K562 (cell line): Measurements from ENCODE around the gene PNPLA7. TPM values are rescaled to one million over a fixed set of nuclear protein-coding genes. Genes with fewer than 3 reads are reported as not detected.

ENCODE experiments used
- ATAC-seq: fragments of 200-7000 bp; cut with Tn5 transposase; 3 replicates; pipeline ENCODE4 v1.9.1; 2020; ENCODE audit warnings: moderate library complexity
- BruUV-seq: library from RNA; stranded (reverse); fragments of 400-500 nt; replicated peaks from 2 replicates; lab custom pipeline; 2021; lab: Mats Ljungman, UMichigan
- CTCF ChIA-PET: fragments of 300-600 bp; formaldehyde crosslinking; extraction: SDS; loops from one replicate; lab custom pipeline; 2021; ENCODE audit warnings: low intra/inter-chr PET ratio; lab: Yijun Ruan, JAX
- POLR2A ChIA-PET: fragments of 300-600, 350-650 bp; sonication (Branson Sonifier 250); formaldehyde crosslinking; extraction: SDS; loops from one replicate; lab custom pipeline; 2021; ENCODE audit warnings: antibody characterized with exemption, inconsistent platforms; lab: Yijun Ruan, JAX
- DNase-seq, 4 experiments: peaks; one replicate each; pipeline versions ENCODE4 v3.0.0 to v3.0.0-alpha.2; 2011 to 2018; ENCODE audit warnings: low spot score in 3 of 4, mixed read lengths in 3 of 4; ENCODE audit errors: extremely low read depth in 1 of 4
- FAIRE-seq: peaks from 2 replicates; lab custom pipeline; 2011; peaks lifted over from hg19 to GRCh38; lab: Jason Lieb, UNC
- H2AFZ ChIP-seq: 2 replicates; pipeline ENCODE4 v1.6.0; 2011; ENCODE audit warnings: low read depth, low read length, control low read depth, inconsistent platforms
- H3K27ac ChIP-seq: fragments of 200-600 bp; 3 replicates; pipeline ENCODE4 v1.8.0; 2011; ENCODE audit warnings: low read depth, mild to moderate bottlenecking, control low read depth, inconsistent platforms, low read length, moderate library complexity, mixed read lengths; ENCODE audit errors: extremely low read depth
- H3K27me3 ChIP-seq, 2 experiments: fragments of 300-600 bp in 1 of 2; 2 replicates in 1 of 2; 3 replicates in 1 of 2; pipeline versions ENCODE4 v1.6.0 to v1.8.0; 2011; ENCODE audit warnings: inconsistent platforms in 2 of 2, low read length in 2 of 2, mild to moderate bottlenecking in 1 of 2, mixed read lengths in 1 of 2, moderate library complexity in 1 of 2; ENCODE audit not compliant: control insufficient read depth in 2 of 2, insufficient read depth in 2 of 2
- H3K36me3 ChIP-seq: fragments of 300-600 bp; 3 replicates; pipeline ENCODE4 v1.8.0; 2011; ENCODE audit warnings: mild to moderate bottlenecking, low read length, inconsistent platforms; ENCODE audit not compliant: control insufficient read depth, insufficient read depth
- H3K4me1 ChIP-seq, 2 experiments: fragments of 200-600 bp in 1 of 2; replicated peaks in 1 of 2; 2 replicates in 1 of 2; 3 replicates in 1 of 2; pipeline versions ENCODE4 v1.5.1 to v1.8.0; 2011; ENCODE audit warnings: inconsistent platforms in 2 of 2, low read length in 2 of 2, mild to moderate bottlenecking in 1 of 2, mixed read lengths in 1 of 2, moderate library complexity in 1 of 2; ENCODE audit not compliant: control insufficient read depth in 2 of 2, insufficient read depth in 2 of 2
- H3K4me2 ChIP-seq: 2 replicates; pipeline ENCODE4 v1.6.1; 2011; ENCODE audit warnings: low read length, control low read depth, inconsistent platforms, mixed read lengths; ENCODE audit not compliant: insufficient read depth
- H3K4me3 ChIP-seq: fragments of 200-600 bp; sonication (generic), shearing (Covaris generic); 2 replicates; pipeline ENCODE4 v1.5.1; 2016; ENCODE audit warnings: control low read depth, inconsistent platforms
- H3K79me2 ChIP-seq: fragments of 200-600 bp; 3 replicates; pipeline ENCODE4 v1.8.0; 2011; ENCODE audit warnings: low read length, inconsistent platforms; ENCODE audit not compliant: control insufficient read depth, insufficient read depth
- H3K9ac ChIP-seq, 2 experiments: 2 replicates each; pipeline versions ENCODE4 v1.6.0 to v1.6.1; 2011; ENCODE audit warnings: low read depth in 2 of 2, low read length in 2 of 2, control low read depth in 1 of 2, inconsistent platforms in 1 of 2, mild to moderate bottlenecking in 1 of 2, mixed read lengths in 1 of 2; ENCODE audit not compliant: insufficient read depth in 1 of 2
- H3K9me1 ChIP-seq: one replicate; pipeline ENCODE4 v1.6.0; 2011; ENCODE audit warnings: inconsistent platforms, mild to moderate bottlenecking, low read length, moderate library complexity; ENCODE audit not compliant: control insufficient read depth, insufficient read depth
- H3K9me3 ChIP-seq: replicated peaks from 2 replicates; pipeline ENCODE4 v1.5.1; 2011; ENCODE audit warnings: low read depth, low read length, inconsistent platforms; ENCODE audit not compliant: control insufficient read depth, insufficient read depth
- H4K20me1 ChIP-seq: replicated peaks from 2 replicates; pipeline ENCODE4 v1.6.1; 2011; ENCODE audit warnings: low read length, inconsistent platforms, mixed read lengths; ENCODE audit not compliant: control insufficient read depth, insufficient read depth
- FOXK2 ChIP-seq, 2 experiments: fragments of 450-650 bp; IDR thresholded peaks in 1 of 2; conservative IDR thresholded peaks in 1 of 2; 2 replicates each; pipeline ENCODE4 v1.6.1; 2016; ENCODE audit warnings: low read depth in 2 of 2, mild to moderate bottlenecking in 1 of 2
- FOXM1 ChIP-seq, 2 experiments: fragments of 450-650 bp in 1 of 2; sonication (generic) in 1 of 2; formaldehyde crosslinking in 1 of 2; IDR thresholded peaks; 2 replicates each; pipeline versions ENCODE4 v1.6.1 to v1.9.0; 2017 to 2022; ENCODE audit warnings: low read depth in 2 of 2, mild to moderate bottlenecking in 2 of 2, missing genetic modification reagents in 1 of 2, moderate library complexity in 1 of 2
- HSF4 ChIP-seq: fragments of 250-450 bp; sonication (Bioruptor Pico); IDR thresholded peaks from 2 replicates; pipeline ENCODE4 v2.1.2; 2022; ENCODE audit warnings: mild to moderate bottlenecking, moderate library complexity, borderline replicate concordance
- MCM3 ChIP-seq: fragments of 450-650 bp; IDR thresholded peaks from 2 replicates; pipeline ENCODE4 v1.6.1; 2016
- SUPT5H ChIP-seq: fragments of 450-650 bp; IDR thresholded peaks from 2 replicates; pipeline ENCODE4 v1.6.1; 2016
- TEAD2 ChIP-seq: fragments of 450-650 bp; IDR thresholded peaks from 2 replicates; pipeline ENCODE4 v1.6.1; 2016; ENCODE audit warnings: missing genetic modification characterization, control low read depth, missing compliant biosample characterization
- ZFX ChIP-seq: sonication (generic); formaldehyde crosslinking; IDR thresholded peaks from 2 replicates; pipeline ENCODE4 v1.8.0; 2022; ENCODE audit warnings: mild to moderate bottlenecking, missing genetic modification reagents, moderate library complexity
- ZNF253 ChIP-seq: fragments of 250-450 bp; sonication (Bioruptor Pico); conservative IDR thresholded peaks from 2 replicates; pipeline ENCODE4 v1.6.1; 2021; ENCODE audit warnings: mild to moderate bottlenecking
- WGBS: fragments of 100-300 bp; shearing (Covaris generic); methylation state at CpG from one replicate; pipeline ENCODE4 v1.1.6; 2016; ENCODE audit warnings: low coverage, mixed read lengths; ENCODE audit not compliant: insufficient coverage; ENCODE audit errors: missing lambda C conversion rate; 5-methylcytosine and 5-hydroxymethylcytosine counted together
- in situ Hi-C: fragments of 300-500 bp; cut with MboI; formaldehyde crosslinking; loops from 4 replicates; pipeline ENCODE4 v1.15.0; 2018; ENCODE audit warnings: inconsistent platforms, mixed read lengths
- intact Hi-C: fragments of 100-400 bp; cut with micrococcal nuclease; formaldehyde crosslinking; loops from 2 replicates; pipeline ENCODE4 v1.14.2; 2022
- polyA plus RNA-seq, 8 experiments: library from polyadenylated mRNA; depleted of rRNA in 4 of 8; stranded (reverse) in 5 of 8; unstranded in 3 of 8; fragments of >200 nt; fragmentation: Nextera tagmentation in 2 of 8; fragmentation: Illumina TruSeq in 1 of 8; extraction: Ambion mirVana in 2 of 8; extraction: Trizol in 1 of 8; gene quantifications; 2 replicates each; pipeline versions ENCODE4 v1.2.1 to v1.2.3, GENCODE V29; 2011 to 2014; ENCODE audit warnings: inconsistent platforms in 1 of 8, missing spikeins in 1 of 8
- total RNA-seq, 7 experiments: library from RNA; depleted of rRNA in 6 of 7; stranded (reverse); fragments of >200 nt in 6 of 7; fragmentation: Illumina TruSeq in 2 of 7; extraction: Trizol in 2 of 7; gene quantifications; 2 replicates each; pipeline versions ENCODE4 v1.2.1 to v1.2.3, GENCODE V29; 2011 to 2021; ENCODE audit warnings: low replicate concordance in 1 of 7
- TF ChIP-seq, protein P1 (sequence below): fragments of 450-650 bp; IDR thresholded peaks from 2 replicates; pipeline ENCODE4 v1.6.1; 2017; ENCODE audit warnings: antibody characterized with exemption
- TF ChIP-seq, protein P2 (sequence below): sonication (generic); formaldehyde crosslinking; IDR thresholded peaks from 2 replicates; pipeline ENCODE4 v1.8.0; 2022; ENCODE audit warnings: mild to moderate bottlenecking, missing genetic modification reagents

The PNPLA7 gene
- total and polyA plus RNA-seq, 9 of the 15 experiments (the other 6 are each of a cell fraction or from before 2014, with no cell fraction given): 0.01 to 0.85 (median 0.19) TPM; not detected in 1

DNA sequence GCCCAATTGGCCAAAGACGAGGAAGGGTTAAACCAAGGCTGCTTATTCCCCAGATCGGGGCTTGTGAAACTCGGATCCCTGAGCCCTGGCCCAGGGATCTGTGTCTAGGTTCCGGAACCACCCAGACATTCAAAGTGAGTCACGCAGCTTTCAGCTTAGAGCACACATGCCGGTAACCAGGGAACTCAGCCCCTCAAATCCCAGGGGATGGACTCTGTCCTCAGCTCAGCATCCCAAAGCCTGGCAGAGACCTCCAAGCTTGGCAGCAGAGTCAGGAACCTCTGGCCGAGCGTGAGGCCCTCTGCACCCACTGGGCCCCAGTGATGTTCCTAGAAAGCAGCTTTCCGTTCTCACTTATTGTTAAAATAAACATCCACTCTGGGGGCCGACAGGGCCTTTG lies 5.1 kb downstream of the PNPLA7 start (continued):
- TF ChIP-seq HSF4 (CRISPR knock-in tag): no peak

DNA sequence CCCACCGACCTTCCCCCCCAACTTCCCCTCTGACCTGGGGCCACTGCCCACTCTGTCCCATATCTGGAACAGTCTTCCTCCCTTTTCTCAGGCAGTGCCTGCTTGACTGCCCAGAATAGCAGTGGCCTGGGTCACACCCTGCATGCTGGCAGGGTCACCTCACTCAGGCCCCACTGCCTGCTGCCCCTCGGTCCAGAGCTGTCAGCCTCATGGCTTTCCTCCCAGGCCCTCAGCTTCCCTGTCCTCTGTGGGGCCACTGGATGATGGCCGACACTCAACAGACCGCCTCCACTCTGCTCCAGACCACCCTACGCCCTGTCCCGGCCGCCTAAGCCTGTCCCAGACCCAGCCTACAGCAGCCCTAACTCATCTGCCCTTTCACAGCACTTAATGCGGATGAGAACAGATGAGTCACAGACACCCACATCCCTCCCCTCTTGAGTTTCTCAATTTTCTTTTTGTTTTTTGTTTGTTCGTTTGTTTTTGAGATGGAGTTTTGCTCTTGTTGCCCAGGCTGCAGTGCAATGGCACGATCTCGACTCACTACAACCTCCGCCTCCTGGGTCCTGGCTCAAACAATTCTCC lies 5.9 kb downstream of the PNPLA7 start:
- Histone ChIP-seq H3K27me3 (peaks cover 0 to 5% of the 10 kb centered on the region in 2 experiments; a peak in 1 of 5 replicates), H3K9ac (peak overlapping the region in 1 of 2 experiments; percentile 79; a peak in 1 of 4 replicates), H3K79me2 (no peaks in the 10 kb centered on the region), H2AFZ (no peak overlapping the region), H3K4me2 (no peak overlapping the region), H3K27ac (no peak overlapping the region), H3K4me3 (no peak overlapping the region), H3K9me1 (no peaks in the 10 kb centered on the region), H4K20me1 (no peaks in the 10 kb centered on the region), H3K9me3 (peaks cover 2% of the 10 kb centered on the region; the same call in 1 of the 2 replicates), H3K4me1 (peaks cover 0 to 39% of the 10 kb centered on the region in 2 experiments; a peak in 2 of 5 replicates), H3K36me3 (no peaks in the 10 kb centered on the region)
- WGBS: 52% methylated on average over 9 of the region's 12 CpGs
- POLR2A ChIA-PET: interaction anchor here (0.6 to 0.7 kb wide), 2 partner anchors 35 to 38 kb away, joined by 3 to 4 read pairs; no protein-coding TSS in a partner anchor
- in situ Hi-C loops: no loop called here
- FAIRE-seq (peak; percentile 23), ATAC-seq (peak; percentile 17; the same call in 1 of the 3 replicates), DNase-seq (no peak)
- TF ChIP-seq, protein P1, sequence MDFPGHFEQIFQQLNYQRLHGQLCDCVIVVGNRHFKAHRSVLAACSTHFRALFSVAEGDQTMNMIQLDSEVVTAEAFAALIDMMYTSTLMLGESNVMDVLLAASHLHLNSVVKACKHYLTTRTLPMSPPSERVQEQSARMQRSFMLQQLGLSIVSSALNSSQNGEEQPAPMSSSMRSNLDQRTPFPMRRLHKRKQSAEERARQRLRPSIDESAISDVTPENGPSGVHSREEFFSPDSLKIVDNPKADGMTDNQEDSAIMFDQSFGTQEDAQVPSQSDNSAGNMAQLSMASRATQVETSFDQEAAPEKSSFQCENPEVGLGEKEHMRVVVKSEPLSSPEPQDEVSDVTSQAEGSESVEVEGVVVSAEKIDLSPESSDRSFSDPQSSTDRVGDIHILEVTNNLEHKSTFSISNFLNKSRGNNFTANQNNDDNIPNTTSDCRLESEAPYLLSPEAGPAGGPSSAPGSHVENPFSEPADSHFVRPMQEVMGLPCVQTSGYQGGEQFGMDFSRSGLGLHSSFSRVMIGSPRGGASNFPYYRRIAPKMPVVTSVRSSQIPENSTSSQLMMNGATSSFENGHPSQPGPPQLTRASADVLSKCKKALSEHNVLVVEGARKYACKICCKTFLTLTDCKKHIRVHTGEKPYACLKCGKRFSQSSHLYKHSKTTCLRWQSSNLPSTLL: no peak
- TF ChIP-seq ZNF253 (CRISPR knock-in tag): no peak
- TF ChIP-seq MCM3: no peak
- TF ChIP-seq TEAD2 (tag): no peak
- TF ChIP-seq FOXM1 (IDR thresholded peaks at IDR 0.05; ENCODE audit: low read depth): no peak
- TF ChIP-seq FOXM1 (CRISPR knock-in tag; IDR thresholded peaks at IDR 0.05; ENCODE audit: low read depth): no peak
- TF ChIP-seq, protein P2, sequence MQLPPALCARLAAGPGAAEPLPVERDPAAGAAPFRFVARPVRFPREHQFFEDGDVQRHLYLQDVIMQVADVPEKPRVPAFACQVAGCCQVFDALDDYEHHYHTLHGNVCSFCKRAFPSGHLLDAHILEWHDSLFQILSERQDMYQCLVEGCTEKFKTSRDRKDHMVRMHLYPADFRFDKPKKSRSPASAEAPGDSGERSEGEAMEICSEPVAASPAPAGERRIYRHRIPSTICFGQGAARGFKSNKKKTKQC: no peak
- TF ChIP-seq ZFX: no peak
- TF ChIP-seq SUPT5H: no peak
- TF ChIP-seq FOXK2 (conservative IDR thresholded peaks at IDR 0.05 in 1 of 2, IDR thresholded peaks at IDR 0.05 in 1 of 2; ENCODE audit: low read depth in 2 of 2): no peak
- intact Hi-C loops: no loop called here
- BruUV-seq: no TSS peak
- CTCF ChIA-PET: no interaction called here
